IMR-90 (cell line): Measurements from ENCODE around the gene TIMM9. TPM values are rescaled to one million over a fixed set of nuclear protein-coding genes. Genes with fewer than 3 reads are reported as not detected.

Source experiments
- ATAC-seq: fragments of 200-7000 bp; cut with Tn5 transposase; 2 replicates; pipeline ENCODE4 v1.9.1; 2020; ENCODE audit warnings: low read depth, mild to moderate bottlenecking, moderate library complexity
- BruUV-seq: library from RNA; stranded (reverse); fragments of 400-500 nt; replicated peaks from 2 replicates; lab custom pipeline; 2021; lab: Mats Ljungman, UMichigan
- CTCF ChIA-PET: fragments of 300-600 bp; formaldehyde crosslinking; extraction: SDS; loops from one replicate; lab custom pipeline; 2021; ENCODE audit warnings: antibody characterized with exemption; lab: Yijun Ruan, JAX
- POLR2A ChIA-PET: fragments of 300-600 bp; sonication (Branson Sonifier 250); formaldehyde crosslinking; loops from one replicate; lab custom pipeline; 2022; ENCODE audit warnings: antibody characterized with exemption; ENCODE audit not compliant: unreplicated experiment; lab: Charles Lee
- DNase-seq: peaks from one replicate; pipeline ENCODE4 v3.0.0; 2013
- H2AFZ ChIP-seq: replicated peaks from 2 replicates; pipeline ENCODE3; 2013; ENCODE audit warnings: low read length, mild to moderate bottlenecking; ENCODE audit not compliant: poor library complexity
- H2AK5ac ChIP-seq: 2 replicates; pipeline ENCODE4 v1.6.1; 2013; ENCODE audit warnings: low read depth, low read length, inconsistent platforms
- H2AK9ac ChIP-seq: replicated peaks from 2 replicates; pipeline ENCODE3; 2013; ENCODE audit warnings: mild to moderate bottlenecking, low read depth, low read length, moderate library complexity; ENCODE audit not compliant: poor library complexity
- H2BK120ac ChIP-seq: 2 replicates; pipeline ENCODE4 v1.6.1; 2013; ENCODE audit warnings: low read depth, low read length, inconsistent platforms
- H2BK15ac ChIP-seq: 3 replicates; pipeline ENCODE4 v1.6.1; 2013; ENCODE audit warnings: low read depth, low read length, inconsistent platforms
- H2BK20ac ChIP-seq: 2 replicates; pipeline ENCODE4 v1.6.1; 2013; ENCODE audit warnings: low read depth, mild to moderate bottlenecking, inconsistent platforms, low read length, moderate library complexity
- H2BK5ac ChIP-seq: 2 replicates; pipeline ENCODE4 v1.6.1; 2013; ENCODE audit warnings: mild to moderate bottlenecking, low read depth, low read length, inconsistent platforms; ENCODE audit not compliant: poor library complexity, severe bottlenecking
- H3K14ac ChIP-seq: replicated peaks from 2 replicates; pipeline ENCODE4 v1.6.1; 2013; ENCODE audit warnings: low read depth, low read length, inconsistent platforms
- H3K18ac ChIP-seq: 2 replicates; pipeline ENCODE4 v1.6.1; 2013; ENCODE audit warnings: low read depth, low read length, control low read depth
- H3K23ac ChIP-seq: 2 replicates; pipeline ENCODE4 v1.6.1; 2013; ENCODE audit warnings: low read depth, low read length, inconsistent platforms
- H3K27ac ChIP-seq: 2 replicates; pipeline ENCODE4 v1.5.1; 2013; ENCODE audit warnings: mild to moderate bottlenecking, control low read depth, low read length; ENCODE audit not compliant: insufficient read depth
- H3K27me3 ChIP-seq: 2 replicates; pipeline ENCODE4 v1.6.1; 2013; ENCODE audit warnings: low read length; ENCODE audit not compliant: control insufficient read depth, insufficient read depth
- H3K36me3 ChIP-seq: 2 replicates; pipeline ENCODE4 v1.6.1; 2013; ENCODE audit warnings: low read length, mixed read lengths; ENCODE audit not compliant: control insufficient read depth, insufficient read depth
- H3K4ac ChIP-seq: 2 replicates; pipeline ENCODE4 v1.6.1; 2013; ENCODE audit warnings: low read depth, low read length, inconsistent platforms
- H3K4me1 ChIP-seq: 2 replicates; pipeline ENCODE4 v1.6.1; 2013; ENCODE audit warnings: low read length, mixed read lengths; ENCODE audit not compliant: control insufficient read depth, insufficient read depth
- H3K4me2 ChIP-seq: 2 replicates; pipeline ENCODE4 v1.6.1; 2013; ENCODE audit warnings: low read depth, mild to moderate bottlenecking, control low read depth, low read length, moderate library complexity
- H3K4me3 ChIP-seq: 2 replicates; pipeline ENCODE4 v1.5.1; 2013; ENCODE audit warnings: low read depth, mild to moderate bottlenecking, control low read depth, low read length, moderate library complexity; ENCODE audit not compliant: insufficient read depth
- H3K56ac ChIP-seq: 2 replicates; pipeline ENCODE4 v1.6.1; 2013; ENCODE audit warnings: low read length, inconsistent platforms; ENCODE audit not compliant: insufficient read depth; ENCODE audit errors: extremely low read depth
- H3K79me1 ChIP-seq, 2 experiments: 2 replicates each; pipeline ENCODE4 v1.6.1; 2013; ENCODE audit warnings: low read length in 2 of 2, inconsistent platforms in 1 of 2, low read depth in 1 of 2
- H3K9ac ChIP-seq: 2 replicates; pipeline ENCODE4 v1.6.1; 2013; ENCODE audit warnings: low read depth, low read length, control low read depth
- H3K9me1 ChIP-seq: 2 replicates; pipeline ENCODE4 v1.6.1; 2013; ENCODE audit warnings: low read length, inconsistent platforms; ENCODE audit not compliant: insufficient read depth
- H3K9me3 ChIP-seq: 2 replicates; pipeline ENCODE4 v1.6.1; 2013; ENCODE audit warnings: low read length; ENCODE audit not compliant: control insufficient read depth, insufficient read depth
- H4K20me1 ChIP-seq: 2 replicates; pipeline ENCODE4 v1.6.1; 2013; ENCODE audit warnings: low read length, inconsistent platforms; ENCODE audit not compliant: insufficient read depth
- H4K5ac ChIP-seq: 2 replicates; pipeline ENCODE4 v1.6.1; 2013; ENCODE audit warnings: mild to moderate bottlenecking, low read depth, low read length, control low read depth
- H4K8ac ChIP-seq, 2 experiments: 2 replicates each; pipeline ENCODE4 v1.6.1; 2013; ENCODE audit warnings: low read depth in 2 of 2, low read length in 2 of 2, control low read depth in 1 of 2, inconsistent platforms in 1 of 2
- H4K91ac ChIP-seq: 2 replicates; pipeline ENCODE4 v1.6.1; 2013; ENCODE audit warnings: low read depth, low read length, inconsistent platforms; ENCODE audit not compliant: insufficient read depth
- BHLHE40 ChIP-seq: fragments of 150-350 bp; IDR thresholded peaks from 2 replicates; pipeline ENCODE4 v1.6.1; 2016; ENCODE audit warnings: mild to moderate bottlenecking, low read depth, low read length
- CEBPB ChIP-seq: IDR thresholded peaks from 2 replicates; pipeline ENCODE4 v1.6.1; 2012; ENCODE audit warnings: low read depth, low read length, improper control_type of control experiment
- CHD1 ChIP-seq: IDR thresholded peaks from 2 replicates; pipeline ENCODE4 v1.6.1; 2012; ENCODE audit warnings: low read depth, low read length, improper control_type of control experiment
- CTCF ChIP-seq: conservative IDR thresholded peaks from 2 replicates; pipeline ENCODE4 v1.5.1; 2012; ENCODE audit warnings: mild to moderate bottlenecking, low read depth, low read length, improper control_type of control experiment
- FOS ChIP-seq: fragments of 150-350 bp; IDR thresholded peaks from 2 replicates; pipeline ENCODE4 v1.6.1; 2016; ENCODE audit warnings: low read depth, low read length
- MAZ ChIP-seq: IDR thresholded peaks from 2 replicates; pipeline ENCODE4 v1.6.1; 2012; ENCODE audit warnings: low read depth, mild to moderate bottlenecking, low read length, improper control_type of control experiment, moderate library complexity, borderline replicate concordance
- MXI1 ChIP-seq: IDR thresholded peaks from 2 replicates; pipeline ENCODE4 v1.6.1; 2012; ENCODE audit warnings: low read depth, mild to moderate bottlenecking, low read length, moderate library complexity, borderline replicate concordance
- POLR2A ChIP-seq: IDR thresholded peaks from 2 replicates; pipeline ENCODE4 v1.6.1; 2012; ENCODE audit warnings: mild to moderate bottlenecking, low read depth, low read length
- RAD21 ChIP-seq: IDR thresholded peaks from 2 replicates; pipeline ENCODE4 v1.6.1; 2012; ENCODE audit warnings: low read length, improper control_type of control experiment
- RCOR1 ChIP-seq: IDR thresholded peaks from 2 replicates; pipeline ENCODE4 v1.6.1; 2012; ENCODE audit warnings: mild to moderate bottlenecking, low read length, improper control_type of control experiment; ENCODE audit not compliant: insufficient replicate concordance
- SMC3 ChIP-seq: fragments of 150-350 bp; IDR thresholded peaks from 2 replicates; pipeline ENCODE4 v1.6.1; 2016; ENCODE audit warnings: low read depth, mild to moderate bottlenecking, antibody characterized with exemption, low read length, moderate library complexity
- WGBS, 2 experiments: methylation state at CpG; one replicate each; pipeline versions ENCODE4 v1.1.5 to v1.1.7; 2013; ENCODE audit warnings: missing lambda C conversion rate in 2 of 2; ENCODE audit not compliant: insufficient read length in 1 of 2; ENCODE audit errors: extremely low coverage in 2 of 2; 5-methylcytosine and 5-hydroxymethylcytosine counted together
- dilution Hi-C: fragments of 300-500 bp; cut with HindIII; formaldehyde crosslinking; loops from one replicate; pipeline ENCODE4 v1.14.3; 2018; ENCODE audit warnings: low sequenced_read_pairs; ENCODE audit not compliant: unreplicated experiment
- in situ Hi-C: fragments of 300-500 bp; cut with MboI; formaldehyde crosslinking; loops from 3 replicates; pipeline ENCODE4 v1.14.3; 2019; ENCODE audit warnings: low sequenced_read_pairs, inconsistent platforms, mixed read lengths
- intact Hi-C: fragments of 100-400 bp; cut with micrococcal nuclease; formaldehyde crosslinking; loops from 2 replicates; pipeline ENCODE4 v1.10.0; 2022
- polyA plus RNA-seq, 3 experiments: library from polyadenylated mRNA; depleted of rRNA; stranded (reverse); fragments of >200 nt; gene quantifications; 2 replicates each; pipeline ENCODE4 v1.2.3, GENCODE V29; 2012; ENCODE audit warnings: low replicate concordance in 1 of 3
- total RNA-seq: library from RNA; depleted of rRNA; stranded (reverse); fragments of >200 nt; gene quantifications from 2 replicates; pipeline ENCODE4 v1.2.3, GENCODE V29; 2012
- TF ChIP-seq, protein P1 (sequence below): fragments of 150-350 bp; IDR thresholded peaks from 2 replicates; pipeline ENCODE4 v1.6.1; 2016; ENCODE audit warnings: low read depth, mild to moderate bottlenecking, low read length, moderate library complexity, borderline replicate concordance
- TF ChIP-seq, protein P2 (sequence below): fragments of 150-350 bp; IDR thresholded peaks from 2 replicates; pipeline ENCODE4 v1.6.1; 2017; ENCODE audit warnings: mild to moderate bottlenecking, antibody characterized with exemption, low read length, low read depth

The TIMM9 gene
- total and polyA plus RNA-seq, 2 of the 4 experiments (the other 2 are of a cell fraction): 23.7 to 27.8 TPM

GRCh38 chr14:58463147-58463546, 35.8 kb upstream of the TIMM9 start:
- DNase-seq (no peak), ATAC-seq (no peak)
- Histone ChIP-seq H3K27me3 (no peaks in the 10 kb centered on the region), H3K18ac (no peak overlapping the region), H3K14ac (no peak overlapping the region), H3K36me3 (peaks cover 4% of the 10 kb centered on the region), H3K4me3 (no peak overlapping the region), H3K23ac (no peak overlapping the region), H3K79me1 (no peaks in the 10 kb centered on the region), H3K56ac (no peak overlapping the region), H3K9ac (no peak overlapping the region), H2BK5ac (no peak overlapping the region), H2BK20ac (no peak overlapping the region), H4K20me1 (no peaks in the 10 kb centered on the region), H4K5ac (no peak overlapping the region), H3K4ac (no peak overlapping the region), H2AK5ac (no peak overlapping the region), H3K9me1 (peaks cover 4% of the 10 kb centered on the region), H3K9me3 (no peaks in the 10 kb centered on the region), H4K91ac (no peak overlapping the region), H2AK9ac (no peak overlapping the region), H4K8ac (no peak overlapping the region), H2BK15ac (no peak overlapping the region), H3K27ac (no peak overlapping the region), H3K4me2 (no peak overlapping the region), H2AFZ (no peak overlapping the region), H3K4me1 (0 out of 2 replicates have a peak, but pooled peaks cover 2% of the 10 kb centered on the region), H2BK120ac (no peak overlapping the region)
- CTCF ChIA-PET: interaction anchor here (0.6 kb wide), 1 partner anchor 20 kb away, joined by 3 read pairs; no protein-coding TSS in a partner anchor
- no CpG with 5 or more reads among the region's 2 CpGs for WGBS, 2 experiments
- TF ChIP-seq SMC3 (no peak), CEBPB (no peak), POLR2A (no peak), BHLHE40 (no peak), MXI1 (no peak), RAD21 (no peak), CTCF (no peak), FOS (no peak), RCOR1 (no peak), MAZ (no peak), CHD1 (no peak)
- TF ChIP-seq, protein P1, sequence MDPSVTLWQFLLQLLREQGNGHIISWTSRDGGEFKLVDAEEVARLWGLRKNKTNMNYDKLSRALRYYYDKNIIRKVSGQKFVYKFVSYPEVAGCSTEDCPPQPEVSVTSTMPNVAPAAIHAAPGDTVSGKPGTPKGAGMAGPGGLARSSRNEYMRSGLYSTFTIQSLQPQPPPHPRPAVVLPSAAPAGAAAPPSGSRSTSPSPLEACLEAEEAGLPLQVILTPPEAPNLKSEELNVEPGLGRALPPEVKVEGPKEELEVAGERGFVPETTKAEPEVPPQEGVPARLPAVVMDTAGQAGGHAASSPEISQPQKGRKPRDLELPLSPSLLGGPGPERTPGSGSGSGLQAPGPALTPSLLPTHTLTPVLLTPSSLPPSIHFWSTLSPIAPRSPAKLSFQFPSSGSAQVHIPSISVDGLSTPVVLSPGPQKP: no peak
- TF ChIP-seq, protein P2, sequence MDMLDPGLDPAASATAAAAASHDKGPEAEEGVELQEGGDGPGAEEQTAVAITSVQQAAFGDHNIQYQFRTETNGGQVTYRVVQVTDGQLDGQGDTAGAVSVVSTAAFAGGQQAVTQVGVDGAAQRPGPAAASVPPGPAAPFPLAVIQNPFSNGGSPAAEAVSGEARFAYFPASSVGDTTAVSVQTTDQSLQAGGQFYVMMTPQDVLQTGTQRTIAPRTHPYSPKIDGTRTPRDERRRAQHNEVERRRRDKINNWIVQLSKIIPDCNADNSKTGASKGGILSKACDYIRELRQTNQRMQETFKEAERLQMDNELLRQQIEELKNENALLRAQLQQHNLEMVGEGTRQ: no peak
- POLR2A ChIA-PET: no interaction called here
- no TSS peak for BruUV-seq
- intact Hi-C loops (no loop called here), dilution Hi-C loops (no loop called here), in situ Hi-C loops (no loop called here)
